Vagina (tissue), 2 donors: ENCODE data around the gene PANX1.
A peak's percentile ranks its signal among the peaks of the same experiment; 100 is the strongest.

Source experiments
- POLR2A ChIP-seq, 2 donors: fragments of 450-650 bp; IDR thresholded peaks; one replicate each; pipeline ENCODE4 v1.6.1; 2017; ENCODE audit warnings: antibody characterized with exemption in 2 of 2, mild to moderate bottlenecking in 2 of 2, moderate library complexity in 2 of 2
- TF ChIP-seq, protein P1 (sequence below), 3 experiments: fragments of 450-650 bp in 2 of 3; fragments of 200-600 bp in 1 of 3; sonication (generic) in 1 of 3; IDR thresholded peaks; one replicate each; pipeline ENCODE4 v1.5.1; 2017 to 2019; ENCODE audit warnings: antibody characterized with exemption in 3 of 3, mild to moderate bottlenecking in 2 of 3, moderate library complexity in 2 of 3

DNA sequence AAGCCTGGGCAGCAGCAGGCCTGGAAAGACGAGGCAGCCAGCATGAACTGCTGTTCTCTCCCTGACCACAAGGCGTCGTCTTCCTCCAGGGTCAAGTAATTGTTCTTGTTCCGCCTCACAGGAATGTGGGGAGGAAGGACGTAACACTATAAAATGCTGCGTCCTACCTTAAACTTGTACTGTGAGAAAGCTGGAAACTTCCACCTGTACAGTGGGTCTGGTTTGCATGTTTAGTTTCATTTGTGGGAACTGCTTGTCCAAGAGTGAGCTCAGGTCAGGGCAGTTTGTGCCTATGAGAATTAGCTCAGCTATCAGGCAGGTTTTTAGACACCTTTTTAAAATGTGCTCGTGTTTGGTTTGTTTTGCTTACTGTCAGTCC, 55.2 kb downstream of the PANX1 start:
- TF ChIP-seq, protein P1, sequence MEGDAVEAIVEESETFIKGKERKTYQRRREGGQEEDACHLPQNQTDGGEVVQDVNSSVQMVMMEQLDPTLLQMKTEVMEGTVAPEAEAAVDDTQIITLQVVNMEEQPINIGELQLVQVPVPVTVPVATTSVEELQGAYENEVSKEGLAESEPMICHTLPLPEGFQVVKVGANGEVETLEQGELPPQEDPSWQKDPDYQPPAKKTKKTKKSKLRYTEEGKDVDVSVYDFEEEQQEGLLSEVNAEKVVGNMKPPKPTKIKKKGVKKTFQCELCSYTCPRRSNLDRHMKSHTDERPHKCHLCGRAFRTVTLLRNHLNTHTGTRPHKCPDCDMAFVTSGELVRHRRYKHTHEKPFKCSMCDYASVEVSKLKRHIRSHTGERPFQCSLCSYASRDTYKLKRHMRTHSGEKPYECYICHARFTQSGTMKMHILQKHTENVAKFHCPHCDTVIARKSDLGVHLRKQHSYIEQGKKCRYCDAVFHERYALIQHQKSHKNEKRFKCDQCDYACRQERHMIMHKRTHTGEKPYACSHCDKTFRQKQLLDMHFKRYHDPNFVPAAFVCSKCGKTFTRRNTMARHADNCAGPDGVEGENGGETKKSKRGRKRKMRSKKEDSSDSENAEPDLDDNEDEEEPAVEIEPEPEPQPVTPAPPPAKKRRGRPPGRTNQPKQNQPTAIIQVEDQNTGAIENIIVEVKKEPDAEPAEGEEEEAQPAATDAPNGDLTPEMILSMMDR (IDR thresholded peaks at IDR 0.05), result peak; percentile 20 to 63 (median 29)
- TF ChIP-seq POLR2A (IDR thresholded peaks at IDR 0.05), result no peak
